Measurements from ENCODE around the gene TIE1. TPM values are rescaled to one million over a fixed set of nuclear protein-coding genes. Genes with fewer than 3 reads are reported as not detected.

Gene TIE1
- total RNA-seq, 2 experiments from 2014 or later: 0.15 to 0.66 TPM

DNA sequence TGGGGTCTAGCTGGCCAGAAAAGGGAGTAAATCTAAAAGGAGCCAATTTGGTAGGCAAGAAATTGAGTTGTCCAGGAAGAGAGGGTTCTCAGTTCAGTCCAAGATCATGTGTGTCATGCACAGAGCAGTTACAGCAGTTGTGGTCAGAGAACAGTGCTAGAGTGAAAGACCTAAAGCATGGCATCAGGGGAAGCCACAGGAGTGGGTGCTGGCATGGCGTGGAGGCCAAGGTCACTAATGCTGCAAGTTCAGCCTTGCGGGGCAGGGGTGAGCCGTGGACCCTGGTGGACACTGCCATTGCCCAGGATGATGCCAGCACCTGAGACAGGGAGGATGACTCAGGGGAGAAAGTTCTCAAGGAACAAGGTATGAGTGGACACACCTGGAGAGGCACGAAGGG is 47.6 kb upstream of the TIE1 start:
- BruUV-seq (replicated peaks): no TSS peak
- Histone ChIP-seq H4K20me1 (ENCODE audit: insufficient read depth, low read length) (no peaks in the 10 kb centered on the region), H2AFZ (ENCODE audit: low read length) (no peak overlapping the region), H3K36me3 (ENCODE audit: insufficient read depth, low read length) (no peaks in the 10 kb centered on the region), H3K27ac (ENCODE audit: low read depth, low read length, poor library complexity, severe bottlenecking) (no peak overlapping the region), H3K9me2 (ENCODE audit: insufficient read depth, low read length) (no peaks in the 10 kb centered on the region), H3K79me2 (ENCODE audit: insufficient read depth, low read depth, low read length) (no peaks in the 10 kb centered on the region), H3K9me3 (ENCODE audit: low read length) (no peaks in the 10 kb centered on the region; the same call in 1 of the 2 replicates), H3K4me1 (ENCODE audit: insufficient read depth, low read length, poor library complexity, severe bottlenecking) (no peaks in the 10 kb centered on the region), H3K4me2 (ENCODE audit: low read length) (no peak overlapping the region), H3K4me3 (ENCODE audit: low read depth, low read length, poor library complexity, severe bottlenecking) (no peak overlapping the region)
- intact Hi-C loops (cut with micrococcal nuclease; ENCODE audit: unreplicated experiment): no loop called here
- ChIA-PET POLR2A (no interaction called here), CTCF (ENCODE audit: unreplicated experiment) (no interaction called here)
- TF ChIP-seq, protein P1, sequence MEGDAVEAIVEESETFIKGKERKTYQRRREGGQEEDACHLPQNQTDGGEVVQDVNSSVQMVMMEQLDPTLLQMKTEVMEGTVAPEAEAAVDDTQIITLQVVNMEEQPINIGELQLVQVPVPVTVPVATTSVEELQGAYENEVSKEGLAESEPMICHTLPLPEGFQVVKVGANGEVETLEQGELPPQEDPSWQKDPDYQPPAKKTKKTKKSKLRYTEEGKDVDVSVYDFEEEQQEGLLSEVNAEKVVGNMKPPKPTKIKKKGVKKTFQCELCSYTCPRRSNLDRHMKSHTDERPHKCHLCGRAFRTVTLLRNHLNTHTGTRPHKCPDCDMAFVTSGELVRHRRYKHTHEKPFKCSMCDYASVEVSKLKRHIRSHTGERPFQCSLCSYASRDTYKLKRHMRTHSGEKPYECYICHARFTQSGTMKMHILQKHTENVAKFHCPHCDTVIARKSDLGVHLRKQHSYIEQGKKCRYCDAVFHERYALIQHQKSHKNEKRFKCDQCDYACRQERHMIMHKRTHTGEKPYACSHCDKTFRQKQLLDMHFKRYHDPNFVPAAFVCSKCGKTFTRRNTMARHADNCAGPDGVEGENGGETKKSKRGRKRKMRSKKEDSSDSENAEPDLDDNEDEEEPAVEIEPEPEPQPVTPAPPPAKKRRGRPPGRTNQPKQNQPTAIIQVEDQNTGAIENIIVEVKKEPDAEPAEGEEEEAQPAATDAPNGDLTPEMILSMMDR (conservative IDR thresholded peaks at IDR 0.05; ENCODE audit: low read length): no peak
- TF ChIP-seq EZH2phosphoT487 (IDR thresholded peaks at IDR 0.05; ENCODE audit: borderline replicate concordance, low read depth, low read length): no peak
- DNase-seq (ENCODE audit: low spot score): no peak

DNA sequence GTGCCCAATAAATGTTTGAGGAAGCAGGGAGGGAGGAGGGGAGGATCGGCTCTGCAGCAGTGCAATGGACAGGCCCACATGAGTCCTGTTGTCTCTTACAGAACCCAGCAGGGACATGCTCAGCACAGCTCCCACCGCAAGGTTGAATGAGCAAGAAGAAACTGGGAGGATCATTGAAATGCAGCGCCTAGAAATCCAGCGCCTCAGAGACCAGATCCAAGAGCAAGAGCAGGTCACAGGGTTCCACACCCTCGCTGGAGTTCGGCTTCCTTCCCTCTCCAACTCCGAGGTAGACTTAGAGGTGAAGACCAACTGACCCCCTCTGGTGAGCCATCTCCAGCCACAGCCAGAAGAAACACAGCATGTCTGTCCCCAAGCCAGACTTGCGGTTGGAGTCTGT is 46.9 kb upstream of the TIE1 start:
- no peaks in the 10 kb centered on the region; the same call in 1 of the 2 replicates for H3K9me3 ChIP-seq (ENCODE audit: low read length)
- no TSS peak for BruUV-seq (replicated peaks)
- intact Hi-C loops (cut with micrococcal nuclease; ENCODE audit: unreplicated experiment): no loop called here
- DNase-seq (ENCODE audit: low spot score): no peak
- no peak overlapping the region for H3K27ac ChIP-seq (ENCODE audit: low read depth, low read length, poor library complexity, severe bottlenecking)
- H3K4me2 ChIP-seq (ENCODE audit: low read length): no peak overlapping the region
- ChIA-PET CTCF (ENCODE audit: unreplicated experiment) (no interaction called here), POLR2A (interaction anchor here (0.6 kb wide), 1 partner anchor 335 kb away, joined by 3 read pairs; no protein-coding TSS in a partner anchor)
- TF ChIP-seq EZH2phosphoT487 (IDR thresholded peaks at IDR 0.05; ENCODE audit: borderline replicate concordance, low read depth, low read length): no peak
- TF ChIP-seq, protein P1 (conservative IDR thresholded peaks at IDR 0.05; ENCODE audit: low read length): no peak
- H3K4me1 ChIP-seq (ENCODE audit: insufficient read depth, low read length, poor library complexity, severe bottlenecking): no peaks in the 10 kb centered on the region
- H4K20me1 ChIP-seq (ENCODE audit: insufficient read depth, low read length): no peaks in the 10 kb centered on the region
- H3K36me3 ChIP-seq (ENCODE audit: insufficient read depth, low read length): no peaks in the 10 kb centered on the region
- no peaks in the 10 kb centered on the region for H3K9me2 ChIP-seq (ENCODE audit: insufficient read depth, low read length)
- H2AFZ ChIP-seq (ENCODE audit: low read length): no peak overlapping the region
- H3K79me2 ChIP-seq (ENCODE audit: insufficient read depth, low read depth, low read length): no peaks in the 10 kb centered on the region
- no peak overlapping the region for H3K4me3 ChIP-seq (ENCODE audit: low read depth, low read length, poor library complexity, severe bottlenecking)

DNA sequence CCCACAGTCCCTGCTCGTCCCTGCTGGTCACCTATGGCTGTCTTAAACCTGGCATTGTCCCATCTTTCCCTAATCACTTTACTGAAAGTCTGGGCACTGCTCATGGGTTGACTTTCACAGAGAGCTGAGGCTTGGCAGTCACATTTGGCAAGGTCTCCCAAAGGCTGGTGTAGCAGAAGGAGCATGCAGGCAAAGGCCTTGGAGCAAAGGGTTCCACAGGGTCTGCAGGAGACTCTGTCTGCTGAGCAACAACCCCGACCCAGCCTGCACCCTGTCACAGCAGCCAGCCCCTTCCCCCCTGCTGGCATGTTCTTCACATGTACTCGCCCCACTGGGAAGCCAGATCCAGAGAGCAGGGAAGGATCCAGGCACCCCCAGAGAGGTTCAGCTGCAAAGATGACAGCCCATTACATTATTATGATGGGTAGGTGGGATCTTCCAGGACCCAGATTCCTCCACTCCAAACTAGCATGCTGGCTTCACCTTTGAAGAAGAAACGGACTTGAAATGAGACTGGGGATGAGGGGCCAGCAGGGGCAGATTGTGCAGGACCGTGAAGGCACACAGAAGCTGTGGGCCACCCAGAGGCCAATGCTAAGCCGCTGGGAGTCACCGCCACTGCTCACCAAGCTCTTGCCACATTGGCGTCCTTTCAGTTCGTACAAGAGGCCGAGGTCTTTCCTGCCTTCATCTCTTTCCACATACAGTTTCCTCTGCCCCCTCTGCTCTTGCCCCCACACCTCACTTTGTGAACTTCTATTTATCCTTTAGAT is 45.2 kb upstream of the TIE1 start:
- H3K4me3 ChIP-seq (ENCODE audit: low read depth, low read length, poor library complexity, severe bottlenecking): no peak overlapping the region
- H3K79me2 ChIP-seq (ENCODE audit: insufficient read depth, low read depth, low read length): no peaks in the 10 kb centered on the region
- H3K27ac ChIP-seq (ENCODE audit: low read depth, low read length, poor library complexity, severe bottlenecking): no peak overlapping the region
- CTCF ChIA-PET (ENCODE audit: unreplicated experiment): no interaction called here
- intact Hi-C loops (cut with micrococcal nuclease; ENCODE audit: unreplicated experiment): no loop called here
- no peaks in the 10 kb centered on the region; the same call in 1 of the 2 replicates for H3K9me3 ChIP-seq (ENCODE audit: low read length)
- POLR2A ChIA-PET: no interaction called here
- BruUV-seq (replicated peaks): no TSS peak
- TF ChIP-seq EZH2phosphoT487 (IDR thresholded peaks at IDR 0.05; ENCODE audit: borderline replicate concordance, low read depth, low read length): no peak
- TF ChIP-seq, protein P1 (conservative IDR thresholded peaks at IDR 0.05; ENCODE audit: low read length): no peak
- H3K4me1 ChIP-seq (ENCODE audit: insufficient read depth, low read length, poor library complexity, severe bottlenecking): no peaks in the 10 kb centered on the region
- no peaks in the 10 kb centered on the region for H3K36me3 ChIP-seq (ENCODE audit: insufficient read depth, low read length)
- no peak overlapping the region for H3K4me2 ChIP-seq (ENCODE audit: low read length)
- H2AFZ ChIP-seq (ENCODE audit: low read length): no peak overlapping the region
- H4K20me1 ChIP-seq (ENCODE audit: insufficient read depth, low read length): no peaks in the 10 kb centered on the region
- DNase-seq (ENCODE audit: low spot score): no peak
- no peaks in the 10 kb centered on the region for H3K9me2 ChIP-seq (ENCODE audit: insufficient read depth, low read length)
